HG03520 (cell line): ENCODE results near the gene TRIM7.

Experiments
- ATAC-seq: cut with Tn5 transposase; IDR thresholded peaks from one replicate; pipeline ENCODE4 v1.9.1; 2021; ENCODE audit warnings: mild to moderate bottlenecking, moderate library complexity; ENCODE audit not compliant: unreplicated experiment

The TRIM7 gene

DNA sequence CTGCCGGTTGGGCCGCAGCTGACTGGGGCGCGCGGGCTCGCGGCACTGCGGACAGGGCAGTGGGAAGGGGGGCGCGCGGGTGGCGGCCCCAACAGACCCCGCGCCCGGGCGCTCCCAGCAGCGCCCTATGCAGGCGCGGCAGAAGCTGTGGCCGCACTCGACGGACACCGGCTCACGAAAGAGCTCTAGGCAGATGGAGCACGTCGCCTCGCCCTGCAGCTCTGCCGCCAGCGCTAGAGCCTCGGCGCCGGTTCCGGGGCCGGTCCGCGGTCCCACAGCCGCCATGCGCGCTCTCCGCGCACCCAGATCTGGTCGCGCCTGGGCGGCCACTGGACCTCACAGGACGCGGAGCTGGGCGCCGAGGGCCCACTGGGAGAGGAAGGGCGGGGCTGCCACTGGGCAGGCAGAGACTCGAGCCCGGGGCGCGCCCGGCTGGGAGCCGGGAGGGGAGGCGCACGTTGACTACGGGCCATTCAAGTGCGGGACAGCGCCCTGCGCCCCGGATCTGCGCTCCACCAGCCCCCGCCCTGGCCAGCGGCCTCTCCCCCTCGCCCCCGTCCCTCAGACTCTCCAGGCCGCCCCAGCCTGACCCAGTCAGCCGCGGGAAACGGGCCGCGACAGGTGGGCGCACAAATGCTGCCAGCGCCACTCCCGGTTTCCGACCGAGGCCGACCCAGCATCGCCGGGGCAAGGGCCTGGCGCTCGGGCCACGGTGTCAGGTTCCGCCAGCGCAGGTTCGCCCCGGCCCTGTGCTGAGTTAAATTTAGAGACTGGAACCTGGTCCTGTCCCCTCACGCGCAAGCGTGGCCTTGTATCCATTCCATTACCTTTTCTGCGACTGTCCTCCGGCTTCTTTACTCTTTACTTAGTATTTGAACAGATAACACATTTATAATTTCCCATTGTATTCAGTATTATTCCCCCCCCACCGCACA is at the start of gene TRIM7:
Gene TRIM7 (minus strand): TSS at position 371 of the 935 bp plus-strand sequence. CDS start 86 bp downstream, at position 285.
- no peak for ATAC-seq

DNA sequence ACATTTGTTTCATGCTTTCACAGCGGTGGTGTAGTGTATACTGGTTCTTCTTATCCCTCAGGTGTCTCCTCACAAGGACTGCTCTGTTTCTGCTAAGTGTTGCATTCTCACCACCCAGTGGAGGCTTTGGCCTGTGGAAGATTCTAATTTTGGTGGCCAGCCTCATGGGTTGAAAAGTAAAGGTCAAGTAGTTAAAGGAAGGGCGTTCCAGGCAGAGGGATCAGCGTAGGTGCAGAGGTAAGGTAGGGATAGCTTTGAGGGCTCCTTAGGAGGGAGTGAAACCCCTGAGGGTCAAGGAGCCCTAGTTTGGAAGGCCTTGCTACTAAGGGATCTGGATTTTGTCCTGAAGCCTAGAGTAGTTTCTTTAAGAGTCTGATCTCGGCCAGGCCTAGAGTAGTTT is 43.3 kb upstream of the TRIM7 start:
- no peak for ATAC-seq

DNA sequence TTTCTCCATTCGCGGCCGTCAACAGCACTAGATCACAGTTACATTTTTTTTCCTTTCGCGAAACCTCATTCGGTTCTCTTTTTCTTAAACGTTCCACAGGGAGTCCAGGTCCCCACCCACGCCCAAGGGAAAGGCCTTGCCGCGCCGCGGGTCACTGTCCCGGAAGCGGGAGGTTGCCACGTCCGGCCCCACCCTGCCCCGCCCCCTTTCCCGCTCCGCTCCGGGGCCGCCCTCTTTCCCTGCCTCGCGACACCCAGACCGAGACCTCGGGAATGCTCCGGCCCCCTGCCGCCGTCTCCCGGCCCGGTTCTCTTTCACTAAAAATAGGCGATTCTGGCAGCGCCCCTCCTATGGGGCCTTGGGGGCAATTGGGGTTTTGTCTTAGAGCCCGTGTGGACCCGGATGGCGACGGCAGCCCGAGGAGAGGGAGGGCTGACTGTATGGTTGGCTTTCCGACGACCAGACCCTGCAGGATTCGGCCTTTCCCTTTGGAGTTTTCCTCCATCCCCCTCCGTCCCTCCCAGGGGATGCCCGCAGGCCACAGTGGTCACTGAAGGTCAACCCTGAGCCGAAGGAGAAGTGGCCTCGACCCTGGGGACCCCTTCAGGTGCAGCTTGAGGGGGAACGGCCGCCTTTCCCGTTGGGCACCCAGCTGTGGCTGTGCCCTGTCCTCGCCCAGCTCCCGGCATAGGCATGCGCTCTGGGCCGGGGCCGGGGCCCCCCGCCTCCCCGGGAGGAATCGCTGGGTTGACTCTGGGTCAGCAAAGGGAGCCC is 41.5 kb upstream of the TRIM7 start:
- peak; percentile 34 for ATAC-seq

DNA sequence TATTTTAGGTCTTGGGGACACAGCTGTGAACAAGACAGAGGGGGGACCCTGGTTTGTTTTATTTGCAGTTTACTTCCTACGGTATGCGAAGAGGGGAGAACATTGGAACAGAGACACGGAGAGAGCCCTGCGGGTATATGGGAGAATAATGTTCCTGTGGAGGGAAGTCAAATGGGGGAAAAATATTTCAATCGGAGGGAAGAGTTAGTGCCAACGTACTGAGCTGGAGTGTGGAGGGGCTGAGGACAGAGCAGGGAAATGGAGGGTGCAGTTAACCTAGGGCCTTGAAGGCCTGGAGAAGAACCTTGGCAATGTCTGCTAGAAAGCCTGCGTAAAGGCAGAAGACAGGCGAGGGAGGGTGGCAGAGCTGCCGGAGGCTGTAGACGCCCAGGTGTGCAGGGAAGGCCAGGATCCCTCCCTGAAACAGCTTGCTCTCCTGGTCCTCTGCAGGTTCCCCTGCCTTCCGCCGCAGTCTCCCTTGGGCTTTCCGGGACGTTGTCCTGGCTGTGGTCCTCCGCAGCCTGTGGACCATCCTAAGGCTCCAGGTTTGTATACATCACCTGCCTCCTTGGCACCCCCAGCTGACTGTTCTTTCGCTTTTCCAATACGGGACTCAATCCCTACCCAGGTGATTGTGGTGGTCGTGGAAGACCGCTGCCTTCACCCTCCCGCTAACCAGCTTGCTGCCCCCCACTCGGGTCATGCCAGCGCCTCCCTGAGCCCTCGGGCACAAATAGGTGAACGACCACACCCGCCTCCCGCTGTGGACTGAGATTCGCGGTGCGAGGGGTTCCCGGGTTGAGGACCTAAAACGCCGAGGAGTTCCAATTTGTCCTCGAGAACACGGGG is 40.7 kb upstream of the TRIM7 start:
- ATAC-seq = no peak

DNA sequence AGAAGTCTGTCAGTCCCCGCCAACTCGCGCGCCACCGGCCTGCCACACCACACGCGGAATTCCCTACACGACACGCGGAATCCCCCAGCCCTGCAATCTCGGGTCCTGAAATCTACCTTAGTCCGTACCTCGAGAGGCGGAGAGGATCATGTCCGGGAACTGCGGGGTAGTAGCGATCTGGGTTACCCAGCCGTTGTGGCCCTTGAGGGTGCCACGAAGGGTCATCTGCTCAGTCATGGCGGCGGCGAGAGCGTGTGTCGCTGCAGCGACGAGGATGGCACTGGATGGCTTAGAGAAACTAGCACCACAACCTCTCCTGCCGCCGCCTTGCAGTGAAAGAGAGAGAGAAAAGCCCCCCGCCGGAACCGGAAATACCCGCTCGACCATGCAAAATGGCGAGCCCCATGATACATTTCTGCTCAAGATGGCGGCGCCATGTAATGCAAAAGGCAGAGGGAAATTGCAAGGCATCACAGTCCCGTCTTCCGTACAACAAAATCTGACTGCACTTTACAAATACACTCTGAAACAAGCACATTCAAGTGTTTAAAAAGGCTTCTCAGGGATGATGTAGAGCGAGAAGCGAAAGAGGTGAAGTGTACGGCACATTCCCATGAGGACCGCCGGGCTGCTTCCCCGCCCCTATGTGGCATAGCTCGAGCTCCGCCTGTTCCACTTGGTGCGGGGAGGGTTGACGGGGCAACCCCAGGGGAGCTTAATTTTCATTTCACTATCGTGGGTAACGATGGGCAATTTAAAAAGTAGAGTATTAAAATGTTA is 38.8 kb upstream of the TRIM7 start, which contains the start of gene RACK1:
Gene RACK1 (minus strand): TSS at position 343 of the 780 bp plus-strand sequence. CDS start 106 bp downstream, at position 237.
- peak; percentile 45 for ATAC-seq

DNA sequence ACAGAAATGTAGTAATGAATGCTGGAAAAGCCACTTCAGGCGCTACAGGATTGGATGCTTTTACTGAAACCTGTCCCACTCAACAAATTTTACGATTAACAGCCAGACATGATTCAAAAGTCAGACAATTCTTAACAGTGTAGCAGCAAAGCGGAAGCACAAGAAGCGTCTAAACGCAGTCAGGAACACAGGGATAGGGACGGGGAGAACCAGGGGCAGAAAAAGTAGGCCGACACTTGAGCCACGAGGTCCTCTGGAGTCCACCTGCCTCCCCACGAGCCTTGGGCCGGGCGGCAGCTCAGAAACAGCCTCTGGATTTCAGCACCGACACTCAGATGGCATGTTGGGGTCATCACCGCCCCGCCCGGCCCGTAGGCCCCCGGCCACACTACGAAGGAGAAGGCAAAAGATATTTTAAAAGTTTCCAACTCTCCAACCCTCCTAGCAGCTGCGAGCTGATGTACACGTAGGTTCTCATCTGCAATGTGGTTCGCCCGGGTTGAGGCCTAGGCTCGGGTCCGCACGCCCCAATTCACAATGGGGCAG is 38.1 kb upstream of the TRIM7 start:
- no peak for ATAC-seq

DNA sequence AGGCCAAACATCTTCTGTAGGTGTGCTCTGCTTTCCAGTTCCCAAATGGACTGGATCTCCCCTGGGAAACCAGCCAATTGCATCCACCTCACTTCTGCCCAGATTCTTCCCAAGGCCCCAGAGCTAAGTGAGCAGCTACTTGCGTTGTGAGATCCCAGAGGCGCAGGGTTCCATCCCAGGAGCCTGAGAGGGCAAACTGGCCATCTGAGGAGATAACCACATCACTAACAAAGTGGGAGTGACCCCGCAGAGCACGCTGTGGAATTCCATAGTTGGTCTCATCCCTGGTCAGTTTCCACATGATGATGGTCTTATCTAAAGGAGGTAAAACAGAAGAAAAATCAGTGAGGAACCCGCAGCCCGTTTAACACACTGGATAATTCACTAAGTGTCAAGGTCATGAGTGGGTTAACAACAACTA is 37.0 kb upstream of the TRIM7 start:
- ATAC-seq = no peak

DNA sequence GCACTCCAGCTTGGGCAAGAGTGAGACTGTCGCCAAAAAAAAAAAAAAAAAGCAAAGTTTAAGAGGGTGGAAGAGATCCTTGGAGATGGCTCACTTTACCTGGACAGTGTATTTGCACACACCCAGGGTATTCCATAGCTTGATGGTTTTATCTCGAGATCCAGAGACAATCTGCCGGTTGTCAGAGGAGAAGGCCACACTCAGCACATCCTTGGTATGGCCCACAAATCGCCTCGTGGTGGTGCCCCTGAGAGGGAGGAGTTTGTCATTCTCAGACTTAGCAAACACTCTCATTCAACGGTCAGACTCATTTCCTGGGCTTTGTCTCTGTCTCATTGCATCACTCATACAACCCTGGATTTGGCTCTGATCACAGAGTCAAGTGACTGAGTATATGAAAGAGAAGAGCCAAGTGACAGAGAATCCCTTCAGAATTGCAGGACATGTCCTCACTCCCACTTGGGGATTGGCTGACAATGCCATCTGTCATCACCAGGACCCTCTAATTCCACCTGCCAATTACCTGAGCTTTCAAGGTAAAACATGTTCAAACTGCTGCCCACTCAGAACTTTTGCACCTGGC is 36.5 kb upstream of the TRIM7 start:
- no peak for ATAC-seq

DNA sequence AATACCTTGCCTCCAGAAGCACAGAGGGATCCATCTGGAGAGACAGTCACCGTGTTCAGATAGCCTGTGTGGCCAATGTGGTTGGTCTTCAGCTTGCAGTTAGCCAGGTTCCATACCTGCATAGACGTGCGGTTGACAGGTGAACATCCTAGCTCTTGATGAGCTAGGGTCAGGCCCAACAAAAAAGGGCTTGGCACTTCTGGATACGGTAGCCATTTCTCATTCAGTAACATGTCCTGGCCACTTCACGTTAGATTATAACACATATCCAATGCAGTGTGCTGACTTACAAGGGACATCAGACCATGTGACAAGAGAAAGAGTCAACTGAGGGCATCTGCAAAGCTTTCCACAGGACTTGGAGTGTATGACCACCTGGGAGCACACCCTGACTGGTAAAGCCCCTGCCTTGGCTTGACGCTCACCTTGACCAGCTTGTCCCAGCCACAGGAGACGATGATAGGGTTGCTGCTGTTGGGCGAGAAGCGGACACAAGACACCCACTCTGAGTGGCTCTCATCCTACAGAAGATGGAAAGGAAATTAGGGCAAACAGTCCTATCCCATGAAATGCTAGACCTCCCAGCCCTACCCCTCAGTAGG is 34.2 kb upstream of the TRIM7 start:
- ATAC-seq = no peak

DNA sequence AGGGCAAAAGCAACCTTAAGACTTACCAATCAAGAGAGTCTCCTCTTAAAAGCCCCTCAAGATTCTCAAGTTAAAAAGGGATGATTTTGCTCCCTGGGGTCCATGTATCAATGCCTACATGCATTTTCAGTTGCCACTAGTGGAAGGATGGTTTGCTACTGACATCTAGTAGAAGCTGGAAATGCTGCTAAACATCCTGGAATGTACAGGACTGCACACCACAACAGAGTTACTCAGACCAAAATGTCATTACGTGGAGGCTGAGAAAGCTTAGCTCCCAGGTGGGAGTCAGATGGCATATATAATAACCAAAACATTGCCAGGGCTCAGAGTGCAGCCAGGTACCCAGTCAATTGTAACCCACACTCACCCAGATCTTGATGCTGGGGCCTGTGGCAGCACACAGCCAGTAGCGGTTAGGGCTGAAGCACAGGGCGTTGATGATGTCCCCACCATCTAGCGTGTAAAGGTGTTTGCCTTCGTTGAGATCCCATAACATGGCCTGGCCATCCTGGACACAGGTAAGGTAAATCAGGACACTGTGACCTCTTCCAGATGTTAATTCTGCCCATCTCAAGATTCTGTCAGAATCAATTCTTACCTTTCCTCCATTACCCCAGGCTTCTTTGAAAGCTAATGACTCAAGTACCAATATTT is 32.9 kb upstream of the TRIM7 start:
- no peak for ATAC-seq

DNA sequence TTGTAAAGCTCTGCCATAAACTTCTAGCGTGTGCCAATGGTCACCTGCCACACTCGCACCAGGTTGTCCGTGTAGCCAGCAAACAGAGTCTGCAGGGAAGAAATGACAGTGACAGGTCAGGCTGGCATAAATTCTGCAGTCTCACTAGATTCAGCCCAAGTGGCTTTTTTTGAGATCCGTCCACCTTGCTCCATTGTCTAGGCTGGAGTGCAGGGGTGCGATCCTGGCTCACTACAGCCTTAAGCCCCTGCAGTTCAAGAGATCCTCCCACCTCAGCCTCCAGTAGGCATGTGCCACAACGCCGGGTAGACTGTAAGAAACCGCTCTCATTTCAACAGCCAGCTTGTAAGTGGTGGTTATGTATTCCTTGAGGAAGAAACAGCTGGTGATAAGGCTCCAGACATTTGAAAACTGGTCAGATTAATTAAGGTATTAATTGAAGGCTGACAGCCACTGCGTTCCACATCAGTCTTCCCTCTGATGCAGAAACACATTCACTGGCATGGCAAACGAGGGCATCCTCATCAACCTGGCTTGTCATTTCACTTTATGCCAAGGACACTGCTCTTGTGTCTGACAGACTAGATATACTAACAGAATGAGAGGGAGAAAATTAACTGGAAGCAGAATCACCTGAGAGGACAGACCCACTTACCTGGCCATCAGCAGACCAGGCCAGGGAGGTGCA is 32.1 kb upstream of the TRIM7 start:
- ATAC-seq = no peak

DNA sequence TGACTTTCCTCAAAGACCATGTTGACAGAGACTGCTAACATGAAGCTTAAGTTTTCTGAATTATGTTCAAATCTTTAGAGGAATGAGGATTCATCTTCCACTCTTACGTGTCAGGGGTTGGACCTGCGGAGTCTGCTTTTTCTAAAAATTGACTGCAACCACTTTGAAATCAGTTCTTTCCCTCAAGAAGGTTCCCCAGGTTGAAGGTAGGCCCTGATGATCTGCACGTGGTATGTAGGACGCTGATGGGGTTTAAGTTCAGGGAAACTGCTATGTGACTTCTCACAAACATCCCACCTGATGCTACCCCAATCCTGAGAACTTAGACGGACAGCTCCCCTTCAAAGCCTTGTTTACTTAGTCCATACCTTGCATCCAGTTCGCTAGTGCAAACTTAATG is 31.5 kb upstream of the TRIM7 start:
- no peak for ATAC-seq

DNA sequence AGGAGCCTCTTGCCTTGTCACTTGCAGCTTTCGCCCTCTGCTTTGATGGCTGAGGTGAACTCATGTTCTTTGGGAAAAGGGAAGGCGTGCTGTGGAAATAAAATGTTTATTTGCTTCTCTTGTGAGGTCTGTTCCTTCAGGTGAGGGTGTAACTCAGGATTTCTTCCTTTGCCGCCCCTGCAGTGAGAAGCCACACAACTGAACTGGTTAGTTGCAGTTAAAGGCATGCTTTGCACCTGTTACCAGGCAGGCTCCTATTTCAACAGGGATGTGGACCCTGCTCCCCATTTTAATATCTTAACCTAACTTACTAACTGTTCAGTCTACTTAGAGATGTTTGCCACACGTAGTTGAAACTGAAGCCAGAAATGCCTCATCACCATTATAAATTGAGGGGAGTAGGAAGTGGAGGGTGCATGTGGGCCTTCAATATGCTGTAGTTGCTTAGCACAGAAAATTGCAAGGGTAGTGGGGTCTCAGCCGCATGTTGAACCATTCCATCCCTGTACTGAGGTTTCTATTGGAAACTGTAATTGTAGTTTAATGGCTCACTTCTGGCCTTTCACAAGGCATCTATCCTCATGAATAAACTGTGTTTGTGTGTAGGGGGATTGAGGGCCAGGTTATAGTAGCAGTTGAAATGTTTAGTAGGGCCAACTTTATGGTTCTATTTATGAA is 30.8 kb upstream of the TRIM7 start:
- no peak for ATAC-seq

DNA sequence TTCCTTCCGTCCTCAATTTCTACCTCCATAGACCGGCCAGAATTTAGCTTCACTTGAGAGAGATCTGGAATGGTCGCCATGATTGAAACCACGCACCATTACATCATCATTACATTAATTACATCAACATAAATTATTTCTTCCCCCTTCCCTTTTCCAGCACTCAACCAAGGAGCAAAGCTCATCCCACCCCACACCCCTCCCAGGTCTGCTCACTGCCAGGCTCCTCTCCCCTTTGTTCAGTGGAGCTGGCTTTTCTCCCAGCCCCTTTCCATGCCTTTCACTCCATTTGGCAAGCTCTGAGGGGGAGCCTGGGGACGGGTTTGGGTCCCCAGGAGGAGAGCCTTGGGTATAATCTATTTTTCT is 30.3 kb upstream of the TRIM7 start:
- no peak for ATAC-seq

DNA sequence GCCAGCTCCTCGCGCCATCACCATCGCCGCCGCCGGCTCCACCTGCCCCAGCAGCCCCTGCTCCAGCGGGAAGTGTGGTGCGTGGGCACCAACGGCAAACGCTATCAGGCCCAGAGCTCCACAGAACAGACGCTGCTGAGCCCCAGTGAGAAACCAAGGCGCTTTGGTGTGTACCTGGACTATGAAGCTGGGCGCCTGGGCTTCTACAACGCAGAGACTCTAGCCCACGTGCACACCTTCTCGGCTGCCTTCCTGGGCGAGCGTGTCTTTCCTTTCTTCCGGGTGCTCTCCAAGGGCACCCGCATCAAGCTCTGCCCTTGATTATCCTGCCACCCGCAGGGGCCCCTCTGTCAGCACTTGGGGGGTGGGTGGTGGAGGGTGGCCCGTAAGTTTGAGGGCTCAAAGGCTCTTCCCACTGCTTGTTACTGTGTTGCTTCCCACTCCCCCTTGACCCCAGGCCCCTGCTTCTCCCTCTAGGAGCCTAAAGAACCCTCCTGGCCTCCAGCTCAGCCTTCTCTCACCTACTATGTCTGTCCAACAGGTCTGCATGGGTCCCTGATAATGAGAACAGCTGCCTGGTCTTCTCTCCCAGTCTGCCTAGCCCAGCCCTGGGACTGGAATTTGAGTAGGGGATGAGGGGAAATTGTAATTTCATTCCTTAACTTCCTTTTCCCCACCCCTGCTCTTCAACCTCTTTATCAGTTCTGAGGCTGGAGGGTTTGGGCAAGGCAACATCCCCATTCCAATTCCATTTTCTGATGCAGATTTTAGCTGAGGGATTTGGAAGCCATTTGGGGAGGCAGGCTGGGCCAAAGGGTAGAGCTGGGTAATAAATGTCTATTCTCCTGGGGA is 29.7 kb upstream of the TRIM7 start:
- no peak for ATAC-seq

DNA sequence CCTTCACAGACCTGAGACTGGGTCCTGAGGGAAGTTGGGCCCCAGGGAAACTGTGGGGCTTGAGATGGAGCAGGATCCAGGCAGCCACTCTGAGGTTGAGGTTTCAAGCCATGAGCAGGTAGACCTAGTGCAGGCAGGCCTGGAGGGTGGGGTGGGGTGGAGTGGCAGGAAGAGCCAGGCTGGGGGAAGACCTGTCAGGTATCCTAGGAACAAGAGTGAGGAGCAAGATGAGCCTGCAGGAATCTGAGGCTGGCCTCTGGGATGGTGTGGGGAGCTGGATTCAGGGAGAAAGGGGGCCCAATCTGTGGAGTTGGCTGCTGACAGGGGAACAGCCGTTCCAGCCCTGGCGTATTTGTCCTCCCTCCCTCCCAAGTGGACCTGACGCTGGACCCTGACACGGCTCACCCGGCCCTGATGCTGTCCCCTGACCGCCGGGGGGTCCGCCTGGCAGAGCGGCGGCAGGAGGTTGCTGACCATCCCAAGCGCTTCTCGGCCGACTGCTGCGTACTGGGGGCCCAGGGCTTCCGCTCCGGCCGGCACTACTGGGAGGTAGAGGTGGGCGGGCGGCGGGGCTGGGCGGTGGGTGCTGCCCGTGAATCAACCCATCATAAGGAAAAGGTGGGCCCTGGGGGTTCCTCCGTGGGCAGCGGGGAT is 28.9 kb upstream of the TRIM7 start:
- no peak for ATAC-seq
